Choroid plexus epithelial cell (primary cell): ENCODE measurements around the gene PTEN.
"Not testable (repeated sequence)": the region's sequence is repeated elsewhere in the genome, so short reads cannot be mapped to it uniquely, and the experiment has no call there.

Experiments
- DNase-seq: peaks from one replicate; pipeline ENCODE4 v3.0.0-alpha.2; 2010; ENCODE audit warnings: low read depth
- H3K4me3 ChIP-seq: 2 replicates; pipeline ENCODE4 v1.5.1; 2011; ENCODE audit warnings: low read depth, mild to moderate bottlenecking, control low read depth, low read length, moderate library complexity
- TF ChIP-seq, protein P1 (sequence below): conservative IDR thresholded peaks from 2 replicates; pipeline ENCODE4 v1.5.1; 2011; ENCODE audit warnings: low read depth, mild to moderate bottlenecking, control low read depth, inconsistent platforms, low read length, moderate library complexity

PTEN gene

DNA sequence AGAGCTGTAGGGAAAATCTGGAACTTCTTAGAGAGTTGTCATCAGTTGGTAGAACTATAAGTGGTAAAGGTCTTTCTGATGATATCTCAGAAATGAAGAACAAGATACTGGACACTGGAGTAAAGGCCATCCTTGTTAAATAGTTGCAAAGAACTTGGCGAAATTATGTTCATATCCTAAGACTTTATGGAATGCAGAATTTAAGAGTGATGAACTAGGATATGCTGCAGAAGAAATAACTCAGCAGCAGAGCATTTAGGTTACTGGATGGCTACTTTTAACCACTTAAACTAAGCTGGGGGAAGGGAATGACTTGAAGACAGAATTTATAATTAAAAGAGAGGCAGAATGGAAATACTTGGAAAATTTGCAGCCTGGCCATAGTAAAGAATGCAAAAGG, 23.7 kb downstream of the PTEN start:
- TF ChIP-seq, protein P1, sequence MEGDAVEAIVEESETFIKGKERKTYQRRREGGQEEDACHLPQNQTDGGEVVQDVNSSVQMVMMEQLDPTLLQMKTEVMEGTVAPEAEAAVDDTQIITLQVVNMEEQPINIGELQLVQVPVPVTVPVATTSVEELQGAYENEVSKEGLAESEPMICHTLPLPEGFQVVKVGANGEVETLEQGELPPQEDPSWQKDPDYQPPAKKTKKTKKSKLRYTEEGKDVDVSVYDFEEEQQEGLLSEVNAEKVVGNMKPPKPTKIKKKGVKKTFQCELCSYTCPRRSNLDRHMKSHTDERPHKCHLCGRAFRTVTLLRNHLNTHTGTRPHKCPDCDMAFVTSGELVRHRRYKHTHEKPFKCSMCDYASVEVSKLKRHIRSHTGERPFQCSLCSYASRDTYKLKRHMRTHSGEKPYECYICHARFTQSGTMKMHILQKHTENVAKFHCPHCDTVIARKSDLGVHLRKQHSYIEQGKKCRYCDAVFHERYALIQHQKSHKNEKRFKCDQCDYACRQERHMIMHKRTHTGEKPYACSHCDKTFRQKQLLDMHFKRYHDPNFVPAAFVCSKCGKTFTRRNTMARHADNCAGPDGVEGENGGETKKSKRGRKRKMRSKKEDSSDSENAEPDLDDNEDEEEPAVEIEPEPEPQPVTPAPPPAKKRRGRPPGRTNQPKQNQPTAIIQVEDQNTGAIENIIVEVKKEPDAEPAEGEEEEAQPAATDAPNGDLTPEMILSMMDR = no peak
- no peak overlapping the region for H3K4me3 ChIP-seq
- peak; percentile 30 for DNase-seq

DNA sequence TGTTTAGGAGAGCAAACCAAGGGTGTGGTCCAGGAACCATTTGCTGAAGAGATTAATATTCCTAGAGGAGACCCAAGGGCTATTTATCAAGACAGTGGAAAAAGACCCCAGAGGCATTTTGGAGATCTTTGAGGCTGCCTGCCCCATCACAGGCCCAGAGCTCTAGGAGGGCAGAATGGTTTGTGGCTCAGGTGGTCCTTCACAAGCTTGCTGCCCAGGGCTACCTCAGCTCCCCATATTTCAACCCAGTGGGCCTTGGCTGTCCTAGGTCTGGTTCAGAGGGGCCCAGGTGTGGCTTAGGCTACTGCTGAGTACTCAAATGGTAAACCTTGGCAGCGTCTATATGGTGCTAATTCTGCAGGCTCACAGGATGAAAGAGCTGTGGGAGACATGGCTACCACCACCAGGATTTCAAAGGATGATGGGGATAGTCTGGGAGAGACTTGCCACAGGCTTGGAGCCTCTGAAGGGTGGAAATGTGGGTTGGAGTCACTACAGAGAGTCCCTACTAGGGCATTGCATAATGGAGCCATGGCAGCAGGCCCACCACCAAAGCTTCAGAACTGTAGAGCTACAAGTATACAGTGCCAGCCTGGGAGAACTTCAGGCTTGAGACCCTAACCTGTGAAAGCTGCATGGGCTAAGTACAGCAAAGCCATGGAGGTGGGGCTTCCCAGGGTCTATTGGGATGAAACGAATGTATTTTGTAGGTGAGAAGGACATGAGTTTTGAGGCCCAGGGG, 24.3 kb downstream of the PTEN start:
- no peak for DNase-seq
- TF ChIP-seq, protein P1 = no peak
- H3K4me3 ChIP-seq = no peak overlapping the region

DNA sequence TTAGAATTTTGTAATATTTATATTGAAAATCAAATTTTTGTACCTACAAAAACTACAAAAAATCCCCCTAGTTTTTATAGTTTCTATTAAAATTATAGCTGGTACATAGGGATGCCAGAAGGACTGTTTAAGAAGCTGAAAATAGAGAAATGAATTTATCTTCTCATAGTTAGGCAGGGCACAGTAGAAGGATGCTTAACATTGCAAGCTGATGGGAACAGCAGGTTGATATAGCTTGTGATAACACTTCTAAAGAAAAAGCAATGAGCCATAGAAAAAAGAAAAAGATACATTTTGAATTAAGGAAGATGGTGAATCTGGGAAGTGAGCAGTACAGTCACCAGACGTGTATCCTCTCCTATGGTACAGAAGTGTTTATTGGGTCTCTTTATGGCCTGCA, 32.0 kb downstream of the PTEN start:
- TF ChIP-seq, protein P1 = no peak
- DNase-seq = no peak
- H3K4me3 ChIP-seq = no peak overlapping the region

DNA sequence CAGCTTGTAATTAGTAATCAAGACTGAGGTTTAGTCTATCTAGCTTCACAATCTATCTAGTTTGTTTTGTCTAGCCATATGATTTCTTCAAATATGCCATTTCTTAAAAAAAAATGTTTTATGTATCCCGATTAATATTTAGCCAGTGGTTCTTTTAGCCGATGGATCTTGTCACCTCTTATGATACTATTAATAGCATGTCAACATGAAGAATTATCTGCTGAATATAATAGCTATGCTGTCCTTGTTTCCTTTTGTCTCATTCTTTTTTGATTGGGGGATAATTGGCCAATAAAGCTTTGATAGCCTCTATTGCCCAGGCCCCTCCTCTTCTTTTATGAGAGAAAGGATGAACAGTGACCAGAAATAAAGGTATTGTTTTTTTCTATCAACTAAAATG, 32.8 kb downstream of the PTEN start:
- TF ChIP-seq, protein P1 = no peak
- no peak overlapping the region for H3K4me3 ChIP-seq
- DNase-seq = no peak

DNA sequence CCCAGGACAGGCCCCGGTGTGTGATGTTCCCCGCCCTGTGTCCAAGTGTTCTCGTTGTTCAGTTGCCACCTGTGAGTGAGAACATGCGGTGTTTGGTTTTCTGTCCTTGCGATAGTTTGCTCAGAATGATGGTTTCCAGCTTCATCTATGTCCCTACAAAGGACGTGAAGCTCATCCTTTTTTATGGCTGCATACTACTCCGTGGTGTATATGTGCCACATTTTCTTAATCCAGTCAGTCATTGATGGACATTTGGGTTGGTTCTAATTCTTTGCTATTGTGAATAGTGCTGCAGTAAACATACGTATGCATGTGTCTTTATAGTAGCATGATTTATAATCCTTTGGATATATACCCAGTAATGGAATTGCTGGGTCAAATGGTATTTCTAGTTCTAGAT, 34.5 kb downstream of the PTEN start:
- not testable (repeated sequence) for H3K4me3 ChIP-seq, DNase-seq

DNA sequence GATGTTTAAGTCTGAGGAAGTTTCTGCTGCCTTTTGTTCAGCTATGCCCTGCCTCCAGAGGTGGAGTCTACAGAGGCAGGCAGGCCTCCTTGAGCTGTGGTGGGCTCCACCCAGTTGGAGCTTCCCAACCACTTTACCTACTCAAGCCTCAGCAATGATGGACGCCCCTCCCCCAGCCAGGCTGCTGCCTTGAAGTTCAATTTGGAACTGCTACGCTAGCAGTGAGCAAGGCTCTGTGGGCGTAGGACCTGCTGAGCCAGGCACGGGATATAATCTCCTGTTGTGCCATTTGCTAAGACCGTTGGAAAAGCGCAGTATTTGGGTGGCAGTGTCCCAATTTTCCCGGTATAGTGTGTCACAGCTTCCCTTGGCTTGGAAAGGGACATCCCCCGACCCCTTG, 40.0 kb downstream of the PTEN start:
- not testable (repeated sequence) for DNase-seq, H3K4me3 ChIP-seq

DNA sequence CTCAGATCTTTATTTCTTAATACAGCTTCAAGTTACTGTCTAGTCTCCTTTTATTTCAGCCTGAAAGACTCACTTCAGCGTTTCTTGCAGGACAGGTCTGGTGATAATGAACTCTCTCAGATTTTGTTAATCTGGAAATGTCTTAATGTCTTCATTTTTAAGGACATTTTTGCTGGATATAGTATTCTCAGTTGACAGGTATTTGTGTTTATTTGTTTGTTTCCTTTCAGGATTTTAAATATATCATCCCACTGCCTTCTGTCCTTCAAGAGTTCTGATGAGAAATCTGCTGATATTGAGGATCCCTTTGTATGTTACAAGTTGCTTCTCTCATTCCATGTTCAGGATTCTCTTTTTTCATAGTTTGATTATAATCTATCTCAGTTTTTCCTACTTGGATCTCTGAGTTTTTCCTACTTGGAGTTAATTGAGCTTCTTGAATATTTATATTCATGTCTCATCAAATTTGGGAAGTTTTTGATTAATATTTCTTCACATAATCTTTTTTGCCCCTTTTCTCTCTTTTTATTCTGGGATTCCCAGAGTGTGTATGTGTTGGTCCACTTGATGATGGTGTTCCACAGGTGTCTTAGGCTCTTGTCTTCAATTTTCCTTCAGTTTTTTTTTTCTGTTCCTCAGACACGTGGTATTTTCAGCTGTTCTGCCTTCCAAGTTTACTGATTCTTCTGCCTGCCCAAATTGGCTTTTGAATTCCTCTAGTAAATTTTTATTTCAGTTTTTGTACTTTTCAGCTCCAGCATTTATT, 49.9 kb downstream of the PTEN start:
- H3K4me3 ChIP-seq = no peak overlapping the region
- TF ChIP-seq, protein P1 = no peak
- DNase-seq = no peak

DNA sequence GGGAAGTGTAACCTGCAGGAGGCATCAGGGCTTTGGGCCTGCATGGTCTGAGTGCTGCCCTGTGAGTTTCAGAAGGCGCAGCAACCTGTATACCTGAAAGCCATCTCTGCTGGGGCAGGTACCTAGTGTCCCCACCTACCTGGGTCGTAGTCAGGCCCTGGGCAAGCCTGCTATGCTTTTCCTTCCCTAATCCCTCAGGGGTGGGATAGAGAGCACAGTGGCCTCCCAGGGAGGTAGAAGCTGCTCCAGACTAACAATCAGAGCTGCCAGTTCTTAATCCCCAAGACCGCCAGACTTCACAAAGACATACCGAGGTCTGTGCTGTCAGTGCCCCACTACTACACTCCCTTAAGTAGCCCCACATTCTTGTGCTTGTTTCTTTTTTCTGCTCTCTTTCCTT, 52.0 kb downstream of the PTEN start:
- H3K4me3 ChIP-seq = no peak overlapping the region
- no peak for DNase-seq
- TF ChIP-seq, protein P1 = no peak
